HG02610 (cell line): ENCODE results near the gene SHROOM4.

Experiments
- ATAC-seq: cut with Tn5 transposase; IDR thresholded peaks from one replicate; pipeline ENCODE4 v1.9.1; 2021; ENCODE audit warnings: mild to moderate bottlenecking, moderate library complexity; ENCODE audit not compliant: unreplicated experiment

The SHROOM4 gene

GRCh38 chrX:50627696-50628095 lies 186.3 kb downstream of the SHROOM4 start:
- no peak for ATAC-seq

- no peak for ATAC-seq
Observed at GRCh38 chrX:50626432-50626831, 187.6 kb downstream of the SHROOM4 start.

- ATAC-seq, result no peak
Observed at GRCh38 chrX:50622751-50623150, 191.2 kb downstream of the SHROOM4 start.

- no peak for ATAC-seq
Observed at GRCh38 chrX:50618788-50619558, 195.0 kb downstream of the SHROOM4 start.

GRCh38 chrX:50617183-50617582 lies 196.8 kb downstream of the SHROOM4 start:
- no peak for ATAC-seq

- ATAC-seq, result no peak
Observed at GRCh38 chrX:50615570-50616158, 198.3 kb downstream of the SHROOM4 start.

- ATAC-seq, result no peak
Observed at GRCh38 chrX:50614460-50614859, 199.5 kb downstream of the SHROOM4 start.

- no peak for ATAC-seq
Observed at GRCh38 chrX:50613846-50614245, 200.1 kb downstream of the SHROOM4 start.

- ATAC-seq, result no peak
Observed at GRCh38 chrX:50609796-50610195, 204.2 kb downstream of the SHROOM4 start.

GRCh38 chrX:50606300-50606950 lies 207.6 kb downstream of the SHROOM4 start:
- no peak for ATAC-seq

GRCh38 chrX:50596056-50596455 lies 217.9 kb downstream of the SHROOM4 start:
- ATAC-seq, result no peak

GRCh38 chrX:50594788-50595187 lies 219.2 kb downstream of the SHROOM4 start:
- no peak for ATAC-seq

- ATAC-seq, result no peak
Observed at GRCh38 chrX:50586980-50587379, 227.0 kb downstream of the SHROOM4 start.

- no peak for ATAC-seq
Observed at GRCh38 chrX:50586407-50586806, 227.6 kb downstream of the SHROOM4 start.

GRCh38 chrX:50581405-50581804 lies 232.6 kb downstream of the SHROOM4 start:
- no peak for ATAC-seq

GRCh38 chrX:50579955-50580354 lies 234.0 kb downstream of the SHROOM4 start:
- peak; percentile 40 for ATAC-seq

GRCh38 chrX:50577326-50577725 lies 236.7 kb downstream of the SHROOM4 start:
- no peak for ATAC-seq

- no peak for ATAC-seq
Observed at GRCh38 chrX:50567636-50568035, 246.4 kb downstream of the SHROOM4 start.

GRCh38 chrX:50565718-50566117 lies 248.3 kb downstream of the SHROOM4 start:
- no peak for ATAC-seq
